Ovary (tissue), 3 donors: ENCODE results near the gene IGSF9B.

Source experiments
- POLR2A ChIP-seq: fragments of 450-650 bp; IDR thresholded peaks from one replicate; pipeline ENCODE4 v1.6.1; 2017; ENCODE audit warnings: antibody characterized with exemption, mild to moderate bottlenecking, moderate library complexity
- TF ChIP-seq, protein P1 (sequence below), 3 donors: fragments of 450-650 bp in 2 of 3; fragments of 200-600 bp in 1 of 3; IDR thresholded peaks; one replicate each; pipeline versions ENCODE4 v1.5.1 to v1.8.0; 2016 to 2022; ENCODE audit warnings: antibody characterized with exemption in 3 of 3, mild to moderate bottlenecking in 1 of 3
- donor health status: DM: no; HTN: no; CAD: no.

DNA sequence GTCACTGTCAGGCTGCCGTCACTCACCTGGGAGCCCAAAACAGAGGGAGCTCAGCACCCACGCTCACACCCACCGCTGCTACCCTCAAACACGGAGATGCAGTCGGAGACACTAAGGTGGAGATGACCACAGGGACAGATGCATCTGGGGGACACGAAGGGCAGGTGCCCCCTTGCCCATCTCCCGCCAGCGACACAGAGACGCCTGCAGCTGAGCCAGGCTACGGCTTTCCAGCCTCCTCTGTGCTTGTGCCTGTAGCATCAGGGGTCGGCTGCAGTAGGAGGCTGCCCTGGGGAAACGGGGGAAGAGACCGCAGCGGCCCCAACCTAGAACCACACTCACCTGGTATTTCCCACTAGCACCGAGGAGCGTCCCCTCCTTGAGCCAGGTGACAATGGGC, 19.3 kb downstream of the IGSF9B start:
- TF ChIP-seq, protein P1, sequence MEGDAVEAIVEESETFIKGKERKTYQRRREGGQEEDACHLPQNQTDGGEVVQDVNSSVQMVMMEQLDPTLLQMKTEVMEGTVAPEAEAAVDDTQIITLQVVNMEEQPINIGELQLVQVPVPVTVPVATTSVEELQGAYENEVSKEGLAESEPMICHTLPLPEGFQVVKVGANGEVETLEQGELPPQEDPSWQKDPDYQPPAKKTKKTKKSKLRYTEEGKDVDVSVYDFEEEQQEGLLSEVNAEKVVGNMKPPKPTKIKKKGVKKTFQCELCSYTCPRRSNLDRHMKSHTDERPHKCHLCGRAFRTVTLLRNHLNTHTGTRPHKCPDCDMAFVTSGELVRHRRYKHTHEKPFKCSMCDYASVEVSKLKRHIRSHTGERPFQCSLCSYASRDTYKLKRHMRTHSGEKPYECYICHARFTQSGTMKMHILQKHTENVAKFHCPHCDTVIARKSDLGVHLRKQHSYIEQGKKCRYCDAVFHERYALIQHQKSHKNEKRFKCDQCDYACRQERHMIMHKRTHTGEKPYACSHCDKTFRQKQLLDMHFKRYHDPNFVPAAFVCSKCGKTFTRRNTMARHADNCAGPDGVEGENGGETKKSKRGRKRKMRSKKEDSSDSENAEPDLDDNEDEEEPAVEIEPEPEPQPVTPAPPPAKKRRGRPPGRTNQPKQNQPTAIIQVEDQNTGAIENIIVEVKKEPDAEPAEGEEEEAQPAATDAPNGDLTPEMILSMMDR (IDR thresholded peaks at IDR 0.05), result no peak
- no peak for TF ChIP-seq POLR2A
